HUES48 (cell line): Measurements from ENCODE around the gene DGKQ.

Experiments used
- H3K27ac ChIP-seq: one replicate; pipeline ENCODE4 v1.7.0; 2013; ENCODE audit warnings: low read depth, low read length, inconsistent platforms
- H3K27me3 ChIP-seq: 2 replicates; pipeline ENCODE4 v1.6.1; 2013; ENCODE audit warnings: mild to moderate bottlenecking, low read length; ENCODE audit not compliant: control insufficient read depth, insufficient read depth
- H3K36me3 ChIP-seq: 2 replicates; pipeline ENCODE4 v1.6.1; 2013; ENCODE audit warnings: low read length; ENCODE audit not compliant: control insufficient read depth, insufficient read depth
- H3K4me1 ChIP-seq: 2 replicates; pipeline ENCODE4 v1.6.1; 2013; ENCODE audit warnings: mild to moderate bottlenecking, low read length; ENCODE audit not compliant: control insufficient read depth, insufficient read depth
- H3K4me3 ChIP-seq: 2 replicates; pipeline ENCODE4 v1.5.1; 2013; ENCODE audit warnings: mild to moderate bottlenecking, low read depth, low read length
- H3K9ac ChIP-seq: 2 replicates; pipeline ENCODE4 v1.6.1; 2013; ENCODE audit warnings: mild to moderate bottlenecking, low read depth, low read length, moderate library complexity
- H3K9me3 ChIP-seq: 2 replicates; pipeline ENCODE4 v1.6.1; 2013; ENCODE audit warnings: low read length; ENCODE audit not compliant: control insufficient read depth, insufficient read depth

Gene DGKQ

GRCh38 chr4:912548-913279 is 60.7 kb downstream of the DGKQ start:
- Histone ChIP-seq H3K27ac (no peak overlapping the region), H3K4me1 (no peaks in the 10 kb centered on the region), H3K9me3 (no peaks in the 10 kb centered on the region), H3K27me3 (no peaks in the 10 kb centered on the region), H3K9ac (no peak overlapping the region), H3K36me3 (peaks cover 17% of the 10 kb centered on the region), H3K4me3 (no peak overlapping the region)

- peaks cover 17% of the 10 kb centered on the region for H3K36me3 ChIP-seq
- H3K27ac ChIP-seq = no peak overlapping the region
- H3K4me1 ChIP-seq = no peaks in the 10 kb centered on the region
These were observed 61.4 kb downstream of the DGKQ start for GRCh38 chr4:911871-912490.

GRCh38 chr4:911221-911751 is 62.1 kb downstream of the DGKQ start:
- Histone ChIP-seq H3K27ac (no peak overlapping the region), H3K9me3 (no peaks in the 10 kb centered on the region), H3K36me3 (peaks cover 17% of the 10 kb centered on the region), H3K9ac (no peak overlapping the region), H3K4me1 (no peaks in the 10 kb centered on the region), H3K4me3 (no peak overlapping the region), H3K27me3 (no peaks in the 10 kb centered on the region)

More at GRCh38 chr4:911871-912490, 61.4 kb downstream of the DGKQ start:
- H3K9me3 ChIP-seq = no peaks in the 10 kb centered on the region
- no peak overlapping the region for H3K9ac ChIP-seq
- no peaks in the 10 kb centered on the region for H3K27me3 ChIP-seq
- no peak overlapping the region for H3K4me3 ChIP-seq

- no peak overlapping the region for H3K4me3 ChIP-seq
- H3K27ac ChIP-seq = no peak overlapping the region
- H3K9ac ChIP-seq = no peak overlapping the region
- H3K27me3 ChIP-seq = no peaks in the 10 kb centered on the region
- no peaks in the 10 kb centered on the region for H3K4me1 ChIP-seq
- H3K36me3 ChIP-seq = peaks cover 17% of the 10 kb centered on the region
- no peaks in the 10 kb centered on the region for H3K9me3 ChIP-seq
These were observed 62.8 kb downstream of the DGKQ start for GRCh38 chr4:910366-911091.

GRCh38 chr4:909821-910220 is 63.5 kb downstream of the DGKQ start:
- Histone ChIP-seq H3K9ac (no peak overlapping the region), H3K4me3 (no peak overlapping the region), H3K9me3 (no peaks in the 10 kb centered on the region), H3K27me3 (no peaks in the 10 kb centered on the region), H3K4me1 (no peaks in the 10 kb centered on the region), H3K36me3 (peaks cover 17% of the 10 kb centered on the region), H3K27ac (no peak overlapping the region)

- Histone ChIP-seq H3K27me3 (no peaks in the 10 kb centered on the region), H3K4me3 (no peak overlapping the region), H3K36me3 (peaks cover 17% of the 10 kb centered on the region), H3K4me1 (no peaks in the 10 kb centered on the region), H3K9me3 (no peaks in the 10 kb centered on the region), H3K27ac (no peak overlapping the region), H3K9ac (no peak overlapping the region)
These were observed 64.2 kb downstream of the DGKQ start for GRCh38 chr4:909131-909571.
